HepG2 (cell line): Measurements from ENCODE around the gene ATP6V0A1. TPM values are rescaled to one million over a fixed set of nuclear protein-coding genes. Genes with fewer than 3 reads are reported as not detected.

Experiments
- ATAC-seq: fragments of 200-7000 bp; cut with Tn5 transposase; 3 replicates; pipeline ENCODE4 v1.9.1; 2020; ENCODE audit warnings: mild to moderate bottlenecking, moderate library complexity
- BruUV-seq: library from RNA; stranded (reverse); fragments of 400-500 nt; replicated peaks from 2 replicates; lab custom pipeline; 2021; lab: Mats Ljungman, UMichigan
- CTCF ChIA-PET: fragments of 300-600 bp; formaldehyde crosslinking; extraction: SDS; loops from one replicate; lab custom pipeline; 2021; ENCODE audit warnings: low total read pairs, inconsistent platforms, low intra/inter-chr PET ratio; lab: Yijun Ruan, JAX
- POLR2A ChIA-PET: fragments of 350-600 bp; sonication (Branson Sonifier 250); formaldehyde crosslinking; loops from one replicate; lab custom pipeline; 2020; ENCODE audit warnings: antibody characterized with exemption, inconsistent platforms; lab: Yijun Ruan, JAX
- DNase-seq: peaks from one replicate; pipeline ENCODE4 v3.0.0-alpha.2; 2015; ENCODE audit warnings: low spot score
- FAIRE-seq: peaks from 3 replicates; lab custom pipeline; 2011; peaks lifted over from hg19 to GRCh38; lab: Jason Lieb, UNC
- H2AFZ ChIP-seq: one replicate; pipeline ENCODE4 v1.6.1; 2011; ENCODE audit warnings: low read length, inconsistent platforms
- H3K27ac ChIP-seq: fragments of 300-600 bp; 3 replicates; pipeline ENCODE4 v1.8.0; 2011; ENCODE audit warnings: mixed run types, mild to moderate bottlenecking, mixed read lengths, low read length, inconsistent platforms; ENCODE audit not compliant: insufficient read depth; ENCODE audit errors: extremely low read length
- H3K27me3 ChIP-seq, 2 experiments: fragments of 200-600 bp in 1 of 2; 2 replicates in 1 of 2; 3 replicates in 1 of 2; pipeline versions ENCODE4 v1.6.0 to v1.8.0; 2011; ENCODE audit warnings: low read length in 2 of 2, mild to moderate bottlenecking in 2 of 2, moderate library complexity in 2 of 2, inconsistent platforms in 1 of 2; ENCODE audit not compliant: insufficient read depth in 2 of 2, control insufficient read depth in 1 of 2
- H3K36me3 ChIP-seq, 2 experiments: fragments of 200-600 bp in 1 of 2; replicated peaks in 1 of 2; 2 replicates in 1 of 2; 3 replicates in 1 of 2; pipeline versions ENCODE4 v1.5.1 to v1.8.0; 2011; ENCODE audit warnings: low read length in 2 of 2, inconsistent platforms in 1 of 2; ENCODE audit not compliant: insufficient read depth in 2 of 2, control insufficient read depth in 1 of 2
- H3K4me1 ChIP-seq: 2 replicates; pipeline ENCODE4 v1.5.1; 2012; ENCODE audit warnings: low read length, inconsistent platforms; ENCODE audit not compliant: insufficient read depth
- H3K4me2 ChIP-seq: 2 replicates; pipeline ENCODE4 v1.6.0; 2011; ENCODE audit warnings: low read depth, low read length, inconsistent platforms
- H3K4me3 ChIP-seq, 3 experiments: fragments of 200-600 bp in 1 of 3; sonication (generic), shearing (Covaris generic) in 1 of 3; replicated peaks in 1 of 3; 2 replicates each; pipeline ENCODE4 v1.5.1; 2011 to 2016; ENCODE audit warnings: low read length in 3 of 3, inconsistent platforms in 2 of 3, low read depth in 2 of 3, mild to moderate bottlenecking in 2 of 3, control low read depth in 1 of 3, mixed read lengths in 1 of 3; ENCODE audit not compliant: insufficient read depth in 1 of 3
- H3K79me2 ChIP-seq: one replicate; pipeline ENCODE4 v1.6.1; 2011; ENCODE audit warnings: low read length, inconsistent platforms; ENCODE audit not compliant: insufficient read depth
- H3K9ac ChIP-seq: 2 replicates; pipeline ENCODE4 v1.6.0; 2011; ENCODE audit warnings: mild to moderate bottlenecking, low read depth, low read length, inconsistent platforms; ENCODE audit not compliant: insufficient read depth
- H3K9me3 ChIP-seq: 2 replicates; pipeline ENCODE4 v1.5.1; 2012; ENCODE audit warnings: mild to moderate bottlenecking, low read length
- H4K20me1 ChIP-seq: 2 replicates; pipeline ENCODE4 v1.6.0; 2011; ENCODE audit warnings: inconsistent platforms, mild to moderate bottlenecking, low read length, moderate library complexity; ENCODE audit not compliant: insufficient read depth
- CENPT ChIP-seq: sonication (generic); formaldehyde crosslinking; IDR thresholded peaks from 2 replicates; pipeline ENCODE4 v1.8.0; 2022; ENCODE audit warnings: low read depth, mild to moderate bottlenecking, moderate library complexity, missing genetic modification reagents
- KAT2B ChIP-seq: fragments of 150-350 bp; IDR thresholded peaks from 2 replicates; pipeline ENCODE4 v1.6.1; 2014; ENCODE audit warnings: low read depth, low read length, borderline replicate concordance
- ZNF737 ChIP-seq: sonication (generic); formaldehyde crosslinking; IDR thresholded peaks from 2 replicates; pipeline ENCODE4 v1.5.0; 2020; ENCODE audit warnings: missing genetic modification reagents, mild to moderate bottlenecking, borderline replicate concordance
- WGBS: methylation state at CpG from one replicate; pipeline ENCODE4 v1.1.6; 2017; ENCODE audit warnings: low lambda C conversion rate; 5-methylcytosine and 5-hydroxymethylcytosine counted together
- in situ Hi-C: cut with HindIII; loops from 2 replicates; pipeline ENCODE4 v1.10.0; 2017; ENCODE audit warnings: low pct_unique_long_range_greater_than_20kb; ENCODE audit not compliant: extremely low pct_ligation_motif_present
- intact Hi-C: fragments of 100-400 bp; cut with micrococcal nuclease; formaldehyde crosslinking; loops from one replicate; pipeline ENCODE4 v1.10.0; 2022; ENCODE audit not compliant: unreplicated experiment
- polyA plus RNA-seq, 8 experiments: library from polyadenylated mRNA; depleted of rRNA in 3 of 8; stranded (reverse) in 7 of 8; unstranded in 1 of 8; fragments of >200 nt; fragmentation: Illumina TruSeq in 4 of 8; extraction: Trizol in 4 of 8; gene quantifications; 2 replicates each; pipeline versions ENCODE4 v1.2.1 to v1.2.3, GENCODE V29; 2011 to 2016; ENCODE audit warnings: low read depth in 4 of 8, missing spikeins in 1 of 8, mixed read lengths in 1 of 8; ENCODE audit not compliant: insufficient read depth in 1 of 8
- total RNA-seq, 5 experiments: library from RNA; depleted of rRNA; stranded (reverse); fragments of >200 nt; fragmentation: Illumina TruSeq; extraction: Trizol; gene quantifications; 2 replicates each; pipeline ENCODE4 v1.2.3, GENCODE V29; 2016; ENCODE audit warnings: low read depth in 1 of 5
- TF ChIP-seq, protein P1 (sequence below): sonication (generic); formaldehyde crosslinking; IDR thresholded peaks from 2 replicates; pipeline ENCODE4 v1.4.0; 2020; ENCODE audit warnings: mild to moderate bottlenecking, missing genetic modification reagents
- TF ChIP-seq, protein P2 (sequence below): sonication (generic); formaldehyde crosslinking; IDR thresholded peaks from 2 replicates; pipeline ENCODE4 v1.4.0; 2020; ENCODE audit warnings: mild to moderate bottlenecking, missing genetic modification reagents
- TF ChIP-seq, protein P3 (sequence below): sonication (generic); formaldehyde crosslinking; IDR thresholded peaks from 2 replicates; pipeline ENCODE4 v1.5.1; 2020; ENCODE audit warnings: mild to moderate bottlenecking, missing genetic modification reagents, moderate library complexity

Gene ATP6V0A1
- total and polyA plus RNA-seq, 2 of the 13 experiments (the other 11 are each of a cell fraction or from before 2014, with no cell fraction given) = 27.9 to 54.1 TPM

DNA sequence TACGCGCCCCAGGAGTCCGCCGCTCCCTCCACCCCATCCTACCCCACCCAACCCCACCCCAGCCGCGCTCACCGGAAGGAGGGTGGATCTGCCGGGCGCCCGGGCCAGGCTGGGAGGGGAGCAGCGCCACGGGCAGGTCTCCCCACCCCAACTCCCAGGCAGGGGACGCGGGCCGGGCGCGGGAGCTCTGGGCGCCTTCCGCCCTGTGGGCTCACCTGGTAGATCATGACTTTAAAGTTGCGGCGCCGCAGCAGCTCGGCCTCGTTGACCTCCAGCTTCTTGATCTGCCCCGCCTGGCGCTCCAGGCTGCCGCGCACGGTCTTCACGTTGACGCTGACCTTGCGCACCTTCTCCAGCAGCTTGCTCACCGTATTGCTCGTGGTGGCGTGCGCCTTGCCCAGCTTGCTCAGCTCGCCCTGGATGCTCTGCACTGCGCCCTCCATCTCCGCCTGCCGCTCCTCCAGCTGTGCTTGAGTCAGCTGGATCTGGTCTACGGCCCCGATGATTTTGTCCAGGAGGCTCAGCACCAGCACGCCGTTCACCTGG lies 36.2 kb upstream of the ATP6V0A1 start:
- peak overlapping the region; percentile 7 for H3K27ac ChIP-seq
- no peak for DNase-seq
- CTCF ChIA-PET = no interaction called here
- FAIRE-seq = no peak
- WGBS = 1% methylated on average over 29 of the region's 44 CpGs
- intact Hi-C loops (loop anchor here (10.0 kb wide), 1 partner anchor 62 kb away; no protein-coding TSS in a partner anchor), in situ Hi-C loops (loop anchor here (5.0 kb wide), 1 partner anchor 95 kb away; no protein-coding TSS in a partner anchor)
- peaks cover 41% of the 10 kb centered on the region for H3K4me1 ChIP-seq
- TSS peak; percentile 86 for BruUV-seq
- peaks cover 10% of the 10 kb centered on the region for H3K79me2 ChIP-seq
- H2AFZ ChIP-seq = no peak overlapping the region
- peak overlapping the region; percentile 72 for H3K9ac ChIP-seq
- H3K4me3 ChIP-seq = peak overlapping the region; percentile 78 to 95 (median 88)
- H3K27me3 ChIP-seq = no peaks in the 10 kb centered on the region; a peak in 1 of 5 replicates
- no peaks in the 10 kb centered on the region for H4K20me1 ChIP-seq
- H3K9me3 ChIP-seq = no peaks in the 10 kb centered on the region
- H3K4me2 ChIP-seq = peak overlapping the region; percentile 93
- POLR2A ChIA-PET = interaction anchor here (0.5 to 1.9 kb wide), 24 partner anchors 9 to 254 kb away, joined by 3 to 27 read pairs (median 5); partner anchors contain the start of genes GHDC, NAGLU, PLEKHH3 and STAT3
- H3K36me3 ChIP-seq = no peaks in the 10 kb centered on the region
- peak; percentile 75 for ATAC-seq
- TF ChIP-seq, protein P1, sequence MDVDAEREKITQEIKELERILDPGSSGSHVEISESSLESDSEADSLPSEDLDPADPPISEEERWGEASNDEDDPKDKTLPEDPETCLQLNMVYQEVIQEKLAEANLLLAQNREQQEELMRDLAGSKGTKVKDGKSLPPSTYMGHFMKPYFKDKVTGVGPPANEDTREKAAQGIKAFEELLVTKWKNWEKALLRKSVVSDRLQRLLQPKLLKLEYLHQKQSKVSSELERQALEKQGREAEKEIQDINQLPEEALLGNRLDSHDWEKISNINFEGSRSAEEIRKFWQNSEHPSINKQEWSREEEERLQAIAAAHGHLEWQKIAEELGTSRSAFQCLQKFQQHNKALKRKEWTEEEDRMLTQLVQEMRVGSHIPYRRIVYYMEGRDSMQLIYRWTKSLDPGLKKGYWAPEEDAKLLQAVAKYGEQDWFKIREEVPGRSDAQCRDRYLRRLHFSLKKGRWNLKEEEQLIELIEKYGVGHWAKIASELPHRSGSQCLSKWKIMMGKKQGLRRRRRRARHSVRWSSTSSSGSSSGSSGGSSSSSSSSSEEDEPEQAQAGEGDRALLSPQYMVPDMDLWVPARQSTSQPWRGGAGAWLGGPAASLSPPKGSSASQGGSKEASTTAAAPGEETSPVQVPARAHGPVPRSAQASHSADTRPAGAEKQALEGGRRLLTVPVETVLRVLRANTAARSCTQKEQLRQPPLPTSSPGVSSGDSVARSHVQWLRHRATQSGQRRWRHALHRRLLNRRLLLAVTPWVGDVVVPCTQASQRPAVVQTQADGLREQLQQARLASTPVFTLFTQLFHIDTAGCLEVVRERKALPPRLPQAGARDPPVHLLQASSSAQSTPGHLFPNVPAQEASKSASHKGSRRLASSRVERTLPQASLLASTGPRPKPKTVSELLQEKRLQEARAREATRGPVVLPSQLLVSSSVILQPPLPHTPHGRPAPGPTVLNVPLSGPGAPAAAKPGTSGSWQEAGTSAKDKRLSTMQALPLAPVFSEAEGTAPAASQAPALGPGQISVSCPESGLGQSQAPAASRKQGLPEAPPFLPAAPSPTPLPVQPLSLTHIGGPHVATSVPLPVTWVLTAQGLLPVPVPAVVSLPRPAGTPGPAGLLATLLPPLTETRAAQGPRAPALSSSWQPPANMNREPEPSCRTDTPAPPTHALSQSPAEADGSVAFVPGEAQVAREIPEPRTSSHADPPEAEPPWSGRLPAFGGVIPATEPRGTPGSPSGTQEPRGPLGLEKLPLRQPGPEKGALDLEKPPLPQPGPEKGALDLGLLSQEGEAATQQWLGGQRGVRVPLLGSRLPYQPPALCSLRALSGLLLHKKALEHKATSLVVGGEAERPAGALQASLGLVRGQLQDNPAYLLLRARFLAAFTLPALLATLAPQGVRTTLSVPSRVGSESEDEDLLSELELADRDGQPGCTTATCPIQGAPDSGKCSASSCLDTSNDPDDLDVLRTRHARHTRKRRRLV (CRISPR knock-in tag) = peak; percentile 74; the same call in 1 of the 2 replicates
- TF ChIP-seq ZNF737 (CRISPR knock-in tag) (0 out of 2 replicates have a peak, but pooled peaks have one; percentile 67), KAT2B (no peak), CENPT (CRISPR knock-in tag) (no peak)
- TF ChIP-seq, protein P2, sequence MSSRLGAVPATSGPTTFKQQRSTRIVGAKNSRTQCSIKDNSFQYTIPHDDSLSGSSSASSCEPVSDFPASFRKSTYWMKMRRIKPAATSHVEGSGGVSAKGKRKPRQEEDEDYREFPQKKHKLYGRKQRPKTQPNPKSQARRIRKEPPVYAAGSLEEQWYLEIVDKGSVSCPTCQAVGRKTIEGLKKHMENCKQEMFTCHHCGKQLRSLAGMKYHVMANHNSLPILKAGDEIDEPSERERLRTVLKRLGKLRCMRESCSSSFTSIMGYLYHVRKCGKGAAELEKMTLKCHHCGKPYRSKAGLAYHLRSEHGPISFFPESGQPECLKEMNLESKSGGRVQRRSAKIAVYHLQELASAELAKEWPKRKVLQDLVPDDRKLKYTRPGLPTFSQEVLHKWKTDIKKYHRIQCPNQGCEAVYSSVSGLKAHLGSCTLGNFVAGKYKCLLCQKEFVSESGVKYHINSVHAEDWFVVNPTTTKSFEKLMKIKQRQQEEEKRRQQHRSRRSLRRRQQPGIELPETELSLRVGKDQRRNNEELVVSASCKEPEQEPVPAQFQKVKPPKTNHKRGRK (CRISPR knock-in tag) = peak; percentile 77; the same call in 1 of the 2 replicates
- TF ChIP-seq, protein P3, sequence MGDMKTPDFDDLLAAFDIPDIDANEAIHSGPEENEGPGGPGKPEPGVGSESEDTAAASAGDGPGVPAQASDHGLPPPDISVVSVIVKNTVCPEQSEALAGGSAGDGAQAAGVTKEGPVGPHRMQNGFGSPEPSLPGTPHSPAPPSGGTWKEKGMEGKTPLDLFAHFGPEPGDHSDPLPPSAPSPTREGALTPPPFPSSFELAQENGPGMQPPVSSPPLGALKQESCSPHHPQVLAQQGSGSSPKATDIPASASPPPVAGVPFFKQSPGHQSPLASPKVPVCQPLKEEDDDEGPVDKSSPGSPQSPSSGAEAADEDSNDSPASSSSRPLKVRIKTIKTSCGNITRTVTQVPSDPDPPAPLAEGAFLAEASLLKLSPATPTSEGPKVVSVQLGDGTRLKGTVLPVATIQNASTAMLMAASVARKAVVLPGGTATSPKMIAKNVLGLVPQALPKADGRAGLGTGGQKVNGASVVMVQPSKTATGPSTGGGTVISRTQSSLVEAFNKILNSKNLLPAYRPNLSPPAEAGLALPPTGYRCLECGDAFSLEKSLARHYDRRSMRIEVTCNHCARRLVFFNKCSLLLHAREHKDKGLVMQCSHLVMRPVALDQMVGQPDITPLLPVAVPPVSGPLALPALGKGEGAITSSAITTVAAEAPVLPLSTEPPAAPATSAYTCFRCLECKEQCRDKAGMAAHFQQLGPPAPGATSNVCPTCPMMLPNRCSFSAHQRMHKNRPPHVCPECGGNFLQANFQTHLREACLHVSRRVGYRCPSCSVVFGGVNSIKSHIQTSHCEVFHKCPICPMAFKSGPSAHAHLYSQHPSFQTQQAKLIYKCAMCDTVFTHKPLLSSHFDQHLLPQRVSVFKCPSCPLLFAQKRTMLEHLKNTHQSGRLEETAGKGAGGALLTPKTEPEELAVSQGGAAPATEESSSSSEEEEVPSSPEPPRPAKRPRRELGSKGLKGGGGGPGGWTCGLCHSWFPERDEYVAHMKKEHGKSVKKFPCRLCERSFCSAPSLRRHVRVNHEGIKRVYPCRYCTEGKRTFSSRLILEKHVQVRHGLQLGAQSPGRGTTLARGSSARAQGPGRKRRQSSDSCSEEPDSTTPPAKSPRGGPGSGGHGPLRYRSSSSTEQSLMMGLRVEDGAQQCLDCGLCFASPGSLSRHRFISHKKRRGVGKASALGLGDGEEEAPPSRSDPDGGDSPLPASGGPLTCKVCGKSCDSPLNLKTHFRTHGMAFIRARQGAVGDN (CRISPR knock-in tag) = peak; percentile 92; the same call in 1 of the 2 replicates
